Lower lobe of right lung (tissue), 2 donors: ENCODE results near the gene RAD1. TPM values are rescaled to one million over a fixed set of nuclear protein-coding genes. Genes with fewer than 3 reads are reported as not detected.
"Not testable (repeated sequence)": the region's sequence is repeated elsewhere in the genome, so short reads cannot be mapped to it uniquely, and the experiment has no call there.

Source experiments
- ATAC-seq, 2 donors: fragments of 200-7000 bp; cut with Tn5 transposase; one replicate each; pipeline ENCODE4 v1.9.1; 2020 to 2022; ENCODE audit warnings: mild to moderate bottlenecking in 2 of 2, moderate library complexity in 2 of 2
- DNase-seq: peaks from one replicate; pipeline ENCODE4 v3.0.0-alpha.2; 2020
- H3K27ac ChIP-seq: fragments of 200-600 bp; one replicate; pipeline ENCODE4 v1.8.0; 2022
- H3K27me3 ChIP-seq: fragments of 200-600 bp; one replicate; pipeline ENCODE4 v1.8.0; 2022; ENCODE audit warnings: low read depth
- H3K36me3 ChIP-seq: fragments of 200-600 bp; one replicate; pipeline ENCODE4 v1.8.0; 2022; ENCODE audit warnings: mild to moderate bottlenecking
- H3K4me1 ChIP-seq: fragments of 200-600 bp; one replicate; pipeline ENCODE4 v1.8.0; 2022
- H3K4me3 ChIP-seq: fragments of 200-600 bp; one replicate; pipeline ENCODE4 v1.8.0; 2022; ENCODE audit warnings: mild to moderate bottlenecking
- H3K9me3 ChIP-seq: fragments of 200-600 bp; one replicate; pipeline ENCODE4 v1.8.0; 2022
- CTCF ChIP-seq: fragments of 200-600 bp; IDR thresholded peaks from one replicate; pipeline ENCODE4 v1.8.0; 2022; ENCODE audit warnings: antibody characterized with exemption, mild to moderate bottlenecking
- intact Hi-C: fragments of 100-400 bp; cut with DNase I; formaldehyde crosslinking; loops from one replicate; pipeline ENCODE4 v1.11.0; 2022
- total RNA-seq: library from RNA; stranded (reverse); fragmentation: NEBNext Ultra II Directional; extraction: Animal tissue kit (Norgen Biotek cat#: 25700); gene quantifications from one replicate; pipeline ENCODE4 v1.2.1, GENCODE V29; 2021
- donor health status: DM: no; HTN: yes; CAD: no; lungs with severe emphysema.

RAD1 gene
- total RNA-seq, 1 donor from 2014 or later, result 25.6 TPM

- DNase-seq, result no peak
- Histone ChIP-seq H3K9me3 (no peaks in the 10 kb centered on the region), H3K36me3 (peaks cover 74% of the 10 kb centered on the region), H3K27ac (no peak overlapping the region), H3K4me3 (no peak overlapping the region), H3K4me1 (peaks cover 23% of the 10 kb centered on the region), H3K27me3 (no peaks in the 10 kb centered on the region)
- intact Hi-C loops, result no loop called here
- TF ChIP-seq CTCF, result no peak
- ATAC-seq, result no peak
Measured at GRCh38 chr5:34924462-34924765, 9.1 kb upstream of the RAD1 start.

- Histone ChIP-seq H3K27ac (no peak overlapping the region), H3K27me3 (no peaks in the 10 kb centered on the region), H3K4me1 (peaks cover 21% of the 10 kb centered on the region), H3K36me3 (peaks cover 79% of the 10 kb centered on the region), H3K9me3 (no peaks in the 10 kb centered on the region), H3K4me3 (no peak overlapping the region)
- no peak for TF ChIP-seq CTCF
- peak; percentile 80 to 86 for ATAC-seq
- intact Hi-C loops, result no loop called here
- no peak for DNase-seq
Measured at GRCh38 chr5:34923694-34924461, 8.6 kb upstream of the RAD1 start.

GRCh38 chr5:34923256-34923655 is 8.0 kb upstream of the RAD1 start:
- peaks cover 86% of the 10 kb centered on the region for H3K36me3 ChIP-seq
- H3K4me3 ChIP-seq, intact Hi-C loops, H3K27me3 ChIP-seq, H3K9me3 ChIP-seq, ATAC-seq, H3K27ac ChIP-seq, DNase-seq: not testable (repeated sequence)
- peaks cover 15% of the 10 kb centered on the region for H3K4me1 ChIP-seq

GRCh38 chr5:34919077-34919476 is 3.8 kb upstream of the RAD1 start:
- Histone ChIP-seq H3K27me3 (no peaks in the 10 kb centered on the region), H3K4me3 (no peak overlapping the region), H3K27ac (no peak overlapping the region), H3K4me1 (peaks cover 29% of the 10 kb centered on the region), H3K9me3 (no peaks in the 10 kb centered on the region), H3K36me3 (peaks cover 63% of the 10 kb centered on the region)
- intact Hi-C loops, result no loop called here
- DNase-seq, result no peak
- no peak for TF ChIP-seq CTCF
- no peak for ATAC-seq

GRCh38 chr5:34918025-34918424 is 2.7 kb upstream of the RAD1 start:
- H3K9me3 ChIP-seq, result no peaks in the 10 kb centered on the region
- peaks cover 52% of the 10 kb centered on the region for H3K36me3 ChIP-seq
- H3K4me3 ChIP-seq, result no peak overlapping the region
- H3K4me1 ChIP-seq, result peaks cover 27% of the 10 kb centered on the region
- ATAC-seq (no peak), DNase-seq (no peak)
- intact Hi-C loops, result no loop called here
- TF ChIP-seq CTCF, result no peak
- no peaks in the 10 kb centered on the region for H3K27me3 ChIP-seq
- H3K27ac ChIP-seq, result no peak overlapping the region

GRCh38 chr5:34916518-34916917 is 1.2 kb upstream of the RAD1 start:
- H3K36me3 ChIP-seq, result peaks cover 51% of the 10 kb centered on the region

More at GRCh38 chr5:34916518-34916917, 1.2 kb upstream of the RAD1 start:
- H3K9me3 ChIP-seq, result no peaks in the 10 kb centered on the region
- no peak for TF ChIP-seq CTCF
- H3K27me3 ChIP-seq, result no peaks in the 10 kb centered on the region
- H3K4me1 ChIP-seq, result peaks cover 27% of the 10 kb centered on the region
- intact Hi-C loops, result no loop called here
- H3K27ac ChIP-seq, result no peak overlapping the region
- DNase-seq (no peak), ATAC-seq (no peak)
- H3K4me3 ChIP-seq, result peak overlapping the region; percentile 99
